HG03520 (cell line): ENCODE results near the gene FUCA2.
"Not testable (repeated sequence)": the region's sequence is repeated elsewhere in the genome, so short reads cannot be mapped to it uniquely, and the experiment has no call there.

ENCODE experiments used
- ATAC-seq: cut with Tn5 transposase; IDR thresholded peaks from one replicate; pipeline ENCODE4 v1.9.1; 2021; ENCODE audit warnings: mild to moderate bottlenecking, moderate library complexity; ENCODE audit not compliant: unreplicated experiment

Gene FUCA2

DNA sequence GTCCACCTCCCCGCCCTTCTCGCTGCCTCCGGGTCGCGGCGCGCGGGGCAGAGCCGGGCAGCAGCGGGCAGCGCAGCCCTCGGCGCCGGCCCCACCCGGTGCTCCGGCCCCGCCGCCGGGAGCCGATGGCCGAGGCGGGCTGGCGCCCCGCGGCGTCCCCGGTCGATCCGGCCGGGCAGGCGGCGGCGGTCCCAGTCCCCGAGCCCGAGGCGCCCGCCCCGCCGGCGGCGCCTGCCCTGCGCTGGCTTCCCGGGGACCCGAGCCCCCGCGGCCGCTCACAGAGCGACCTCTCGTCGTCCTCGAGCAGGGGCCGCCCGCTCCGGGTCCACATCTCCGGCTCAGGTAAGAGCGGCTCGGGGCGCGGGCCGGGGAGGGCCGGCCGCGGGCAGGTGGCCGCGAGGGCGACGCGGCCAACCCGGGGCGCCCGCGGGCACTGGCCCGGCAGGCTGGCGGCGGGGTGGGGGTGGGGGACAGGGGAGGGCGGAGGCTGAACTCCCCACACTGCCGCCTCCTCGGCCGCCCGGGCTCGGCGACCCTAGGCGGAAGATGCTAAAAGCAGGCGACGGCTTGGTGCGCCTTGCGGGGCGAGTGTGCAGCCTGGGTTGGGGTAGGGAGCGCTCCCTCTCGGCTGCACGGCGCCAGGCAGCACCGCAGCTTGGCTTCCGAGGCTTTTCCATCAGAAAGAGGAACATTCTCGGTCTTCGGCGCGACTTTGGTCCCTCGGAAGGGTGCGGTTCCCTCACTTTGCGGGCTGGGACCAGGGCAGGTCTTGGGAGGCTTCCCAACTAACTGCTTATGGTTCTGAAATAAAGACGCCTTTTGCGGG lies 25.6 kb upstream of the FUCA2 start:
- ATAC-seq: peak; percentile 45

DNA sequence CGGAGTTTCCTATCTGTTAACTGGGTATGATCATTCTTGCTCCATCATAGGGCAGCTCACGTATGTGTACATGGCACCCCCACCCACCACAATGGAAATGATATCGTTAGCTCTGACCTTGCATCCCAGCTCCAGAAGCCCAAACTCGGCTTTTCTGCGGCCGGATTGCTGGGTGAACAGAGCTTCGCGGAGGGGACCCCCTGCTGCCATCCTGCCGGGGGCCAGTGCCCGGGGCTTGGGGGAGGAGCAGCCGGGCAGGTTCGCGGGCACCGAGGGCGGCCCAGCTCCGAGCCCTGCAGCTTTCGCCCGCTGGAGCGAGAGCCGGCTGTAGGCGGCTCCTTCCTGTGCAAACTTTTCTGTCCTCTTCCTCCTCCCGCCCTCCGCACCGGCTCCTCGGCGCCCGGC lies 24.9 kb upstream of the FUCA2 start:
- peak; percentile 67 for ATAC-seq

DNA sequence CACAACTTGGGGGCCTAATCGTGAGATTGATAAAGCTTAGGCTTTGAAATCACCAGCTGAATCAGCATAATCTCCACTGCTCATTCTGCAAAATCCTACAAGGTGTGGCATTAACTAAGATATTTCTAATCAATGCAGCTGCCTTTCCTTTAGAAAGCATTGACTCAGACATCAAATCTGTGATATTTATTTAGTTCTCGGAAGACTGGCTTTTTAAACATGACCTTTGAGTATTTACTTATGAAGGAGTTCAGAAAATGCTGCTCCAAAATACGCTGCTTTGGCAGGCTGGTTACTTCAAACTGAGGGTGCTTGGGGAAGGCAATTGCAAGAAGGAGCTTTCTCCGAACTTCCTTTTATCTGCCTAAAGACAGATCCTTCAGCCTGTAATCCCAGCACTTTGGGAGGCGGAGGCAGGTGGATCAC lies 23.7 kb upstream of the FUCA2 start:
- no peak for ATAC-seq

DNA sequence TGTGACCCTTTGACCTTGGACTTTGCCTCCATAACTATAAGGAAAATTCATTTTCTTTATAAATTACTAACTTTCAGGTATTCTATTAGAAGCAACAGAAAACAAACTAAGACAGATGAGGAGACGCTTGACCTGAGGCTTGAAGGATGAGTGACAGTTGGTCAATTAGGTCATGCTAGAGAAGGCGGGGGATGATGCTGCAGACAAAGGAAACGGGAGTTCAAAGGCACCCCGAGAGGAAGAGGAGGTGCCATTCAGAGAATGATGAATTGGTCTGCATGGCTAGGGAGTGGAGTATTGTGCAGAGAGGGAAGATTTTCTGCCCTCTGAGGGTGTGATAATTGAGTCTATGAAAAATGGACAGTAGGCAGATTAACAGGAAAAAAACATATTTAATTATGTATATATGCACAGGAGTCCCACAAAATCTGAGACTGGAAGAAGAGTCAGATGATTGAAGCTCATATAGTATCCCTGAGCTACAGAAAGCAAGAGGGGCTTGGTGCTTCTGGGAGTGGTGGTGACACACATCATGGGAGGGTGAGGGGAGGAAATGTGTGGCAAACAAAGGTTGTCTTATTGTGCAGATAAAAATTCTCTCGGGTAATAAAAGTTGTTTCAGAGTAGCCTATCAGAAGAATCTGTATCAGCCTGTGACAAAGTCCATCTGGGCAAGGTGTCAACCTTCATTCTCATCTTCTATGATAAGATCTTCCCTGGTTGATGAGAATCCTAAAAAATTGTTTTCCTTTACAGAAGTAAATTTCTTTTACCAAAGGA lies 20.4 kb upstream of the FUCA2 start:
- ATAC-seq: no peak

DNA sequence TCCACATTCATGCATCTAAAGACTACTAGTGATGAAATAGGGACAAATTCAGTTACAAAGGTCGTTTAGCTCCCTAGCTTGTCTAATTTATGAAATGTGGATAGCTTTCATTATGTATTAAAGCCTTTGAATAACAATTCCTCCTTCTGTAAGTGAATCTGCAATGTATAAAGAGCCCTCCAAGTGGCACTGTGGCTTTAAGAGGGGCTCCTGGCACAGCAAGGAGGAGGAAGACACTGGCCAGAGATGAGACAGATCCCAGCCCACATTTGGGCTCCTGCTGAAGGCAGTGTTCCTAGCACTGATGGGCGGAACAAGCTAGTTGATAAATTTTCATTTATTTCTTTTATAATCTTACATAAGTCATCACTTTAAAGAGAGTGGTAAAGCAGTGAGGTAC lies 17.6 kb upstream of the FUCA2 start:
- no peak for ATAC-seq

DNA sequence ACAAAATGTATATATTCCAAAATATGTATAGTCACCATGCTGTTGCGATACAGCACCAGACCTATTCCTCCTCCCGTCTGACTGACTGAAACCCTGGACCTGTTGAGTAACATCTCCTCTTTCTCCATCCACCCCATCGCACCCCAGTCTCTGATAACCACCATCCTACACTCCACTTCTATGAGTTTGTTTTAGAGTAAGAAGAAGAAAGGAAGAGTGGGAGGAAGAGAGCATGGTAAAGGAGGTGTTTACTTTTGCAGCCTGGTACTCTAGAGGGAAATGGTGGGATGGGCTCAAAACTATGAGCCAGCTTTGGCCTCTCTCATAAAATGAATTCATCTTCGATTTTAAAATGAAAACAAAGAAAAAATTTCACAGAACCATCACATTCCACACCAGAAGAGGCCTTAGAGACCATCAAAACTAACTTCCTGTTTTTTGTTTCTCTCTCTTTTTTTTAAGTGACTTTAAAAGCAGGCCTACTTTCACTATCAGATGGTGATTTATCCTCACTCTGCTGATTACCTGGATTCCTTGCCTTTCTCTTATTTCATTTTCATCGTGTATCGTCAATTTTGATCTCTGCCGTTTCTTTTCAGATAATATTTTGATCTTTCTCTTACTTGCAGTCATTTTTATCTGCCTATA lies 16.8 kb upstream of the FUCA2 start:
- peak; percentile 72 for ATAC-seq

DNA sequence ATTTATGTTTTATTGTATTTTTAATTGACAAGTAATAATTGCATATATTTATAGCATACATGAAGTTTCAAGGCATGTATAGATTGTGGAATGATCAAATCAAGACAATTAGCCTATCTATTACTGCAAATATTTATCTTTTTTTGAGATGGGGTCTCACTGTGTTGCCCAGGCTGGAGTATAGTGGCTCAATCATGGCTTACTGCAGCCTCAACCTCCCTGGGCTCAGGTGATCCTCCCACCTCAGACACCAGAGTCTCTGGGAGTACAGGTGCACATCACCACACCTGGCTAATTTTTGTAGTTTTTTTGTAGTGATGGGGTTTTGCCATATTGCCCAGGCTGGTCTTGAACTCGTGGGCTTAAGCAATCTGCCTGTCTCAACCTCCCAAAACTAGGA lies 16.2 kb upstream of the FUCA2 start:
- no peak for ATAC-seq

DNA sequence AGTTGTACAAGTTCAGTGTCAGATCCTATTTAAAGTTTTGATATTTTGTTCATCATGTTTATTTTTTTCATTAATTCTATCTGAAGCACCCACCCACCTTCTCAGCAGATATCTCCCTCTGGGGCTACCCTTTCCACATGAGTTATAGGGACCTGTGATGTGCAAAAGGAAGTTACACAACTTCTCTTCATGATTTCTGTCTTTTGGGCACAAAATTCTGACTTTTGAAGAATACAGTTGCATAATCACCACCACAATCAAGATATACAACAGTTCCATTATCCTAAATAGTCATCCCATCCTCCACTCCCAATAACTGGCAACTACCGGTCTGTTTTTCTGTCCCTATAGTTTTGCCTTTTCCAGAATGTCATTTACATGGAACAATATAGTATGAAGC lies 13.8 kb upstream of the FUCA2 start:
- ATAC-seq: no peak

DNA sequence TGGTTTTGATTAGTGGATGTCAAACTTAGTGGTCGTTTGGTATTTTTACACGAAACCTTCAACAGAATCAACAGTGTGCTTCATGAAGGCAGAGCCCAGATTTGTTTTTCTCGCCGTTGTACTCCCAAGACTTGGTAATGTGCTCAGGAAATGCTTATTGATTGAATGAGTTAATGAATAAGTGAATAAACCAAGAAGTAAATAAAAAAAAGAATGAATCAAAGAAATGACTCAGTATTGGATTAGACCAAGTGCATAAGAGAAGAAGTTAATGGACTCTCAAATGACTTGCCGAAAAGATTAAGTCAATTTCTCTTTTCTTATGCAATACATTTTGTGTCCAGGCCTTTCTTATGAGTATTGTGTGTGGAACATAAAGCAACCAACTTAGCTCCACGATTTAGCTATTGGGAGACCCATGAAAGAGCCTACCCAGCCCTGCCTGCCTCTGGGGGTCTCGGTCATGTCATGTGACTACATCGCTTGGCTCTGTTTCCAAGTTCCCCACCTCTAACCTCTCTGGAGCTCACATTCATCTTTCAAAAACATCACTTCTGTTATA lies 10.6 kb upstream of the FUCA2 start:
- ATAC-seq: no peak

DNA sequence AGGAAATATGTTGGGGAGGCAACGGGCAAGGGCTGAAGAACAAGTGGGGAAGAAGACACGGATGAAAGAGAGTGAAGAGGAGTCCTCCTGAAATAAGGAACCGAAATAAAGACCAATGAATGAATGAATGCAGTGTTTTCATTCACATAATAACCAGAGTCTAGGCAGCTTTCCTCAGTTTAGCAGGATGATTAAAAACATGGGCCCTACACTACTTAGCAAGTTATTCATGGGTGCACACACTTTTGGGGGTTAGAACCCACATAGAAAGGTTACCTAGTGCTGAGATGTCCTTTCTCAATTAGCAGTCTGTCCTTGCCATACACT lies 5.9 kb upstream of the FUCA2 start:
- no peak for ATAC-seq

DNA sequence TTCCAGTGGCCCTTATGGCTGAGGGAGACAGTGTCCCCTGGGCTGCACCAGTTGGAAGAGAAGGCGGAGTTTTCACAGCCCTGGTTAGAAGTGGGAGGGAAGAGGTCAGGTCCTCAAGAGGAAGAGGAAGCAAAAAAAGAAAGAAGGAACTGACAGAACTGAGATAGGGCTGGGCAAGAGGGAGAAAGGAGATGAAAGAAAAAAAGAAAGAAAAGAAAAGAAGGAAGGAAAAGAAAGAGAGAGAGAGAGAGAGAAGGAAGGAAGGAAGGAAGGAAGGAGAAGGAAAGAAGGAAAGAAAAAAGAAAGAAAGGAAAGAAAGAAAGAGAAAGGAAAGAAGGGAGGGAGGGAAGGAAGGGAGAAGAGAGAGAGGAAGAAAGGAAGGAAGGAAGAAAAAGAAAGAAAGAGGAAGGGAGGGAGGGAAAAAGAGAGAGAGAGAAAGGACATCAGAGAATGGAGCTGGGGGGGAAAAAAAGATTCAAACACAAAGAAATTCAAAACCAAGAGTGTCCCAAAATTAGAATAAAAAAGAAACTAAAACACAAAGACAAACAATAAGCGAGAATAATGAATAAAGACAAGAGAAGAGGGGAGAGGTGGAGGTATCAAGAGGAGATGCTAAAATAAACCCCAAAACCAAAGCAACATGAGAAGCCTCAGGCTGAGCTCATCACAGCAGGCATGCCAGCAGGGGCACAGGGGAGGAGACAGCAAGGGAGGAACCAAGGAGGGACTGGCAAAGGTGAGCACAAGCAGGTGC lies 5.3 kb upstream of the FUCA2 start:
- no peak for ATAC-seq

DNA sequence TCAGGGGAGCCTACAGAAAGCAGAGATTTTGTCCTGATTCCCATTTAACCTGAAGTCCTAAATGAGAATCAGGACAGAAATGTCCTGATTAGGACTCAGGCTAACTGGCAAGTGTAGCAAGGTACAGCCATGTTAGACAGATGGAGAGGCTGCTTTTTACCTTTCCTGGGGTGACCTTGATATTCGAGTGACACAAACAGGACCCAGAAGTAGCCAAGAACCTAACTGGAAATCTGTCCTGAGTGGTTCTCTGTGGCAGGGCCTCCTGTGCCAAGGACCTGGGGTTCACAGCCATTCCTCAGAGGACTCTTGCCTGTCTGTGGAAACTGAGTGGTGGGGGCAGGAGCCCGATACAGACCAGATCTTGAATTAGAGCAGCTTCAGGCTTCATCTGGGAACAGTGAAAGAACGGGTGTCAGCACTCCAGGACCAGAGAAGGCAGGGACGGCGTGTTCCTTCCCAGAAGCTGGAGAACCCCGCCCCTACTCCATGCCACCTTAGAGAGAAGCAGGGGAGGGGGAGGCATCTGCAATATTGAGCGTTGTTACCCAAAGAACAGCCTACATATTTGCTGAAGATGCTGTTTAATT lies 4.3 kb upstream of the FUCA2 start:
- ATAC-seq: no peak

DNA sequence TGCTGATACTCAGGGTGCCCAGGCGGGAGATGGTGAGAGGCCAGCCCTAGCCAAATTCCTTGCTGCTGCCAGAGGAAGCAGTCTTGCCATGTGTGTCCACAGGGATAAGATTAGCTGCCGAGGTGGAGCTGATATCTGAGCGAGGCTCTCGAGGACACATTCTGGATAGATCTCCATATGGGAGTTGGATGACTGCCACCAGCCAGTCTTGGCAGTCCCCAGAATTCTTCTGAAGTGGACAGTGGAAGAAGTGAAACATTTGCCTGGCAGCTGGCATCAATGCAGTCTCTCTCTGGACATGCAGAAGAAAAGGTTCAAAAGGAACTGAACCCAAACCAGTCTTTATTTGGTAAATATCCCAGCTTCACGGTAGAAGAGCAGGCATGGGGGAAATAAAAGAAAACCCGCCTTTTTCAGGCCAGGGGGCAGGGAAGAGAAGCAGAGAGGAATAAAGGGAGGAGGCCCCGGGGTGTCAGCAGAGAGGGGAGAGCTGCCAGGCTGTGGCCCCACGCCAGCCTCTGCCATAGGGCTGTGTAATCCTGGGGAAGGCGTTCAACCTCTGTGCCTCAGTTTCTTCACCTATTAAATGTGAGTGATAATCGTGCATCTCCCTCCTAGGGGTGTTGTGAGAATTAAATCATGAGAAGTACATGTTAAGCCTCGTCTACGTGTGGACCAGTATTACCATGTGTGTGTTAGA lies 3.7 kb upstream of the FUCA2 start:
- no peak for ATAC-seq

DNA sequence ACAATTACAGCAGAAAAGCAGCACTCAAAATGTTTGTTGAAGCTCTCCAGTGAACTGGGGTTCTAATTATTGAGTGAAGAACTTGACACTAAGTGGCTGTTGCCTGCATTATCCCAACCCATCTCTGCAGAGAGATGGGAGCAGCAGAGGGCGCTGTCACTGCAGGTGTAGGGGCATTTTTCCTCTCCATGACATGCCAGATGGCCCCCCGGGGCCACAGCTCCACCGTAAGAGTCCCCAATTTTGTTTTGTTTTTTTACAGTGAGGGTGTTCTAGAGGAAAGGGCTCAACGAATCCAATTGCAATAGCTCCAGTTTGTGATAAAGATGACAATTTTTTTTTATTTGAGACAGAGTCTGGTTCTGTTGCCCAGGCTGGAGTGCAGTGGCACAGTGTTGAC lies 1.9 kb upstream of the FUCA2 start:
- peak; percentile 41 for ATAC-seq

DNA sequence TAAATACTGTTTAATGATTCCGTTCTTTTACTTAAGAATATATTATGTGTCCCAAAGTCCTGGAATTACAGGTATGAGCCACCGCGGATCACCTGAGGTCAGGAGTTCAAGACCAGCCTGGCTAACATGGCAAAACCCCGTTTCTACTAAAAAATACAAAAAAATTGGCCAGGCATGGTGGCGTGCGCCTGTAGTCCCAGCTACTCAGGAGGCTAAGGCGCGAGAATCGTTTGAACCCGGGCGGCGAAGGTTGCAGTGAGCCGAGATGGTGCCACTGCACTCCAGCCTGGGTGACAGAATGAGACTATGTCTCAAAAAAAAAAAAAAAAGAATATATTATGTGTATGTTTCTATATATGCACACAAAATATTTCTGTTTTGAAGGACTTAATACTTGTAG lies 1.2 kb downstream of the FUCA2 start:
- not testable (repeated sequence) for ATAC-seq

DNA sequence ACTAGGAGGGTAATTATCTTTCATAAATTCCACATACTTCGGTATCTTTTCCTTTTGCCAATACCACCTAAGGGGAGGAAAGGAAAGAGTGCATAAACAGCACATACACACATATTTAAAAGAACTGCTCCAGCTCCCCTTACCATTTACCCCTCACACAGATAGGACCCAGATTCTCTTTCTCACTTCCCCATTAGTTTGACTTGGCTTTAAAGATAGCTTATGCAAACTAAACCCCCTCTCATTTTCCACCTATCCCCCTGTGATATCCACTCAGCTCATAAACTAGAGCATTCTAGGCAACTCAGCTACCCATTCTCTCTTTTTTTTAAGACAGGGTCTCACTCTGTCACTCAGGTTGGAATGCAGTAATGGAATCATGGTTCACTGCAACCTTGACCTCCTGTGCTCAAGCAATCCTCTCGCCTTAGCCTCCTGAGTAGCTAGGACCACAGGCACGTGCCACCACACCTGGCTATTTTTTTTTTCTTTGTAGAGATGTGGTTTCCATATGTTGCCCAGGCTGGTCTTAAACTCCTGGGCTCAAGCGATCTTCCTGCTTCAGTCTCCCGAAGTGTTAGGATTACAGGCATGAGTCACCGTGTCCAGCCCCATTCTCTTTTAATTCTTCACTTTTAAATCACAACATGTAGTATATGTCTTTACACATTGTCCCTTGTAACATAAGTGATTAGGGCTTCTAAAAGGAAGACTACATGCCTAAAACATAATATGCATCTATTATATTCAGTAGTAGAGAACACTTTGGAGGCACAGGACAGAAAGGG lies 4.0 kb downstream of the FUCA2 start:
- ATAC-seq: no peak

DNA sequence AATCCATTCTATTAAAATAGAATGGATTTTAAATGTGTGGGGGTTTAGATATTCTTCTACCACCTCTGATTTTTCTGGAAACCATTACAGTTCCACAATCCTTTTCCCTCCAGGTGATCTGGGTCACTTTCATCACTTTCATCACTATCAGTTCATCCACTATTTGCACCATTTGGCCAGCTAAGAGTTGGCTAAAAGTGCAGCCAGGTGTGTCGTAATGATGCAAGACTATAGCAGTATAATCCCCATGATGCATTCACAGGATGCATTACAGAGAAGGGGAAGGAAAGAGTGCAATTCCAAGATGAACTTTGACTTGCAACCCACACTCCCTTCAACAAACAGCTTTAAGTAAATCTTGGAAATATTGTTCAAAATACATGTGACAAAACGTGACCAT lies 4.9 kb downstream of the FUCA2 start:
- ATAC-seq: no peak

DNA sequence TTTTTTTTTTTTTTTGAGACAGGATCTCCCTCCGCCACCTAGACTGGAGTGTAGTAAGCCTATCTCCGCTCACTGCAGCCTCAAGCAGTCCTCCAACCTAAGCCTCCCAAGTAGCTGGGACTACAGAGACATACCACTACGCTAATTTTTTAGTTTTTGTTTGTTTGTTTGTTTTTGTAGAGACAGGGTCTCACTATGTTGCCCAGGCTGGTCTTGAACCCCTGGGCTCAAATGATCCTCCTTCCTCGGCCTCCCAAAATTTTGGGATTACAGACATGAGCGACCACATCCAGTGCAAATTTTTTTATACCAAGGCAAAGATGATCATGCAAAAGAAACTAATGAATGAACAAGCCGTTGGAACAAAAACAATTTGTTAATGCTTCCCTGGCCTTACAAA lies 5.3 kb downstream of the FUCA2 start:
- ATAC-seq: no peak

DNA sequence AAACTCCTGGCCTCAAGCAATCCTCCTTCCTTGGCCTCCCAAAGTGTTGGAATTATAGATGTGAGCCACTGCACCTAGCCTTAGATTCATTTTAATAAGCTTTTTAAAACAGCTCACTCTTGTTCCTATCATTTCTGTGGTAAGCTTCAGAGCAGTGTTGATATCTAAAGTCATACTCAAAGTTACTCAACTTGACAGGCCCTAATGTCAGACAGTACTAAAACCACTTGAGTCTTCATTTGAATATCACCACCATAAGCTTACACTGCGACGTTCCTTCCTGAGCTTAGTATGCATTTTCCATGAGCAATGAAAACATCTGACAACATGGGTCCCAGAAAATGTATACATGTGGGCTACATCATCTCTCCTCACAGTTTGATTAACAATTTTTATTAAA lies 6.0 kb downstream of the FUCA2 start:
- ATAC-seq: no peak
